Amniotic epithelial cell (primary cell): ENCODE results near the gene EPS8L2.

Source experiments
- DNase-seq: peaks from one replicate; pipeline ENCODE4 v3.0.0-alpha.2; 2010; ENCODE audit warnings: low read depth

Gene EPS8L2

DNA sequence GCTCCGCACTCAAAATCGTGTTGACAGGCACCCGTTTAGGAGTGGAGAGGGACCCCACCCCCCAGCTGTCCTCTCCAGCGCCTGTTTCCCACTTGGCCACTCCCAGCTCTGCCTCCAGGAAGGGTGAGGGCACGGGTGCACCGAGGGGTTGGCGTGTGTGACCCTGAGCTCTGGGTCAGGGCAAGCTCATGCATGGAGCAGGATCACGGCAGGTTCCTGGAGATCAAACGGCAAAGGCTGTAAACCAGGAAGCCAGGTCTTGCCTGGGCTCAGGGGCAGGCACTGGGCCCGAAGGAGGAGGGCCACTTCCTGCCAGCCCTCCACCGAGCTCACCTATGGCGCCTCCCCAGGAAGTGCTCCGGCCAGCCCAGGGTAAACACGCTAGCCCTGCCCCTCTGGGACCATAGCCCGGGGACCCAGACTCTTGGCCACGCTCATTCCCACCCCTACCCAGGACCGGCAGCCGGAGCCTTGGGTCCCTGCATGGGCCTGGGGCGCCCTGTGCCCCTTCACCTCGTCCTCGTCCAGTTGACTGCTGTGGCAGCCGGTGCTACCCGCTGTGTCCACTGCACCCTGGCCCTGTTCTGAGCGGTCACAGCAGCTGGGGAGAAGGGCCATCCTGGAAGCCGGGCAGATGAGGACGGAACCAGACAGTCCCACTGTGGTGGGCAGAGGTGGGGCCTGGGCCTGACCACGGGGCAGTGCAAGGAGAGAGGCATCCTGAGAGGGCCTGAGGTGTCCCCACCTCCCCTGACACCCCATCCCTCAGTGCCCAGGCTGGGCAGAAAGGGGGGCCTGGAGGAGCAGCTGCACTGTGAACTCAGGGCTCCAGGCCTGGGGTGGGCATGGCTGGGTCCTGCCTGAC lies 1.0 kb upstream of the EPS8L2 start:
- no peak for DNase-seq

DNA sequence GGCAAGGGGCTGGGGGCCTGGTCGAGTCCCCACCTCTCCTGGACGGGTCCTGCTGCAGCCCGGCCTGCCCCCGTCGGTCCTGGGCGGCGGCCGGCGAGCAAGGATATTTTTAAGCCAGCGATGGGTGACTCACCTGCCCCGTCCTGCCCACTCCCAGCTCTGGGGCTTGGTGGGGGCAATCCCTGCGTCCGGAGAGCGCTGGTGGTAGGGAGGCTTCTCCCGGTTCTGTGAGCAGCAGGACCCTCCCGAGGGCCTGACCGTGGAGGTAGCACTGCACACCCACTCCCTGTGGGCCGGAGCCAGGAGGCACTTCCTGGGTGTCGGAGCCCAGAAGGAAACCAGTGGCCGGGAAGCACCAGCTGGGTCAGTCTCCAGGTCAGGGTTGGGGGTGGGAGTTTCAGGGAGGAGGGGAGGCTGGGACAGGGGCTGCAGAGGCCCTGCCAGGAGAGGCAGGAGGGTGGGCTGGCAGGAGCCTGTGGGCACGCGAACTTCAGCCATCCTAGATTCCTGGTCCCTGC lies 467 bp downstream of the EPS8L2 start:
- DNase-seq: no peak

DNA sequence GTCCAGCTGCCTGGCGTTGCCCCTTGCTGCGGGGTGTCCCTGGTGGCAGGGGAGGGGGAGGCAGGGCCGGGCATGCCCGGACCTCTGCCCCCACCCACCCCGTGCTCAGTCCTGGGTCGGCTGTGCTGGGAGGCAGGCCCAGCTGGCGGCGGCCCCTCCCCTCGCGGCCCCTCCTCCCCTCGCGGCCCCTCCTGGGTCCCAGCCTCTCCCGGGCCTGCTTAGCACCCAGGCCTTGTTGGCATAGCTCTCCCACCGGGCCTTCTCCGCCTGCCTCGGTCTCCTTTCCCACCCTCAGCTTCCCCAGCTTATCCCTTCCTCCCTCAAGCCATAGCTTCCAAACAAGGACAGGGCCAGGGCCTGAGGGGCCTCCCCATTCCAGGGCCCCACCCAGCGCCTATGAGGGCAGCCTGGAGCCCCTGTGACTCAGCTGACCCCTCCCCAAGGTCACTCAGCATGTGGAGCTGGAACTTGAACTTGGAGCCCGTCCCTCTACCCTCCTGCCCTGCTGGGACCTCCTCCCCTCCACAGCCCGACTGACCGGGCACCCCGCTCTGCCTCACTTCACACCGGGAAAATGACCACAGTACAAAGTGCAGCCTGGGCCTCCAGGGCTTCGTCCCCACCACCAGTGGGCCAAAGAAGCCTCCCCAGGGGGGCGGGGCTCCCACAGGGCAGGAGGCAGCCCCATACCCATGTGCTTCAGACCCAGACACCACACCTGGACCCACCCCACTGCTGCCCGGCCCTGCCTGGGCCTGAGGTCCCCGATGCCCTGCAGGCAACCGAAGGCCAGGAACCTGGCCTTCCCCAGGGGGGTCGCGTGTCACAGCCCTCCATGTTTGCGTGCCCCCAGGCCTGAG lies 1.2 kb downstream of the EPS8L2 start:
- no peak for DNase-seq

DNA sequence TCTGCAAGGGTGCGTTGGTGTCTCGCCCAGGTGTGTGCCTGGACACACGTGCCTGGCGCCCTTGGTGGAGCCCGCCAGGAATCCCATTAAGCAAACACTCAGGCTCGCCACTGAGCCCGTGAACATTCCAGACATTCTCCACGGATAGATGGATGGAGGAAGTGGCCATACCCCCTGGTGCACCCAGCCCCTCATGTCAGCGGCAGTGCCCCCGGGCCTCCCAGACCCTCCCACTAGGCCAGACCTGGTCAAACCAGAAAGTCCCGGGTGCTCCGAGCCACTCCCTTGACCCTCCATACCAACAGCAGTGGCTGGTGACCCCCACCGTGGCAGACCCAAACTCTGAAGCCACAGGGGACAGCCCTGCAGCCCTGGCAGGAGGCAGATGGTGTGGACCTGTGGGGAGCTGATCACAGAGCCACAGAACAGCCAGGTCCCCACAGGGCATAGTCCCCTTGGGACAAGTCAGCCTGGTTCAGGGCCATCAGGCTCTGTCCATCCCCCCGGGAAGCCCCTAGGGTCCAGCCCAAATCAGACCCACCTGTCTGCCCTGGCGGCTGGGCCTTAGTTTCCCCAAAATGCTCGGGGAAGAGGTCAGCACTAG lies 1.9 kb downstream of the EPS8L2 start:
- DNase-seq: no peak

DNA sequence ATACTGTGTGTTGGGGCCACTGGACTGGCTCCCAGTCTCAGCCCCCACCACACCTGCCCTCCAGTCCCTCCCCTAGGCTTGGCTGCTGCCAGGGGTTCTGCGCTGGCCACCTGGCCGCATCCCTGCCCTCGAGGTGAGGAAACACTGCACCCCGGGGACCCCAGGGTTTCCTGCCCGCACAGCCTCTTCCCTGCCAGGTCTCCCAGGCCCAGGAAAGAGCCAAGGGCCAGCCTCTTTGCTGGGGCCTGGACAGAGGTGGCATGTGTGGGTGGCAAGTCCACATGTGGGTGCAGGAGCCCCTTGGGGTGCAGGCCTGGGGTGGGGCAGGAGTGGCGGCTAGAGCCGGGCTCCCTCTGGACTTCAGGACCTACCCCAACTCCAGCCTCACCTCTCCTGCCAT lies 2.5 kb downstream of the EPS8L2 start:
- no peak for DNase-seq

DNA sequence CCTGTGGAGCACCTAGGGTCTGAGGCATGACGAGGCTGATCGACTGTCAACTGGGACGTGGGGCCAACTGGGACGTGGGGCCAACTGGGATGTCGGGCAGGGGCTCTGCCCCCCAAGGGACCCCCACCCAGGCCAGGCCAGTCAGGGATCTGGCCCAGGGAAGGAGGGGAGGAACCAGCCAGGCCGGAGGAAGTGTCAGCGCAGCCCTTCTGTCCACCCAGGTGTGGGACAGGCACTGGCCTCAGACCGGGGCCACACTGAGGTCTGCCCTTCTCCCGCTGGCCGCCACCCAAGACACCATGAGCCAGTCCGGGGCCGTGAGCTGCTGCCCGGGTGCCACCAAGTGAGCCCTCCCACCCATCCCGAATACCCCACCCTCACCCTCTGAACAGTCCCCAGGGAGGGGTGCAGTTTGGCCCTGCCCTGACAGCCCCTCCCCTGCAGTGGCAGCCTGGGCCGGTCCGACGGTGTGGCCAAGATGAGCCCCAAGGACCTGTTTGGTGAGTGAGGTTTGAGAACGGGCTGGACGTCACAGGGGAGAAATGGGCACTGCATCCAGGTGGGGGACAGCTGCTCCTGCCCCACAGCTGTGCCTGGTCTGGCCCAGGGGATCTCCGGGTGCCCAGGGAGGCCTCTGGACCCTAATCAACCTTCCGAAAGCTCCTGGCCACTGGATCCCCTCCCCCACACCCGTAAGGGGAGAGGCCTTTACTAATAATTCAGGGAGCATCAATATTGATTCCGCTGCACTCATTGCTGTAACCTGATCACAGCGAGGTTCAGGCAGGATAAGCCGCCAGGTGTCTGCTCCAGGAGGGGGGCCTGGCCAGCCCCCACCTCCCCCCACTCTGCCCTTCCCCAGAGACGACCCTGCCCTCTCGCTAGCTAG lies 3.3 kb downstream of the EPS8L2 start:
- no peak for DNase-seq

DNA sequence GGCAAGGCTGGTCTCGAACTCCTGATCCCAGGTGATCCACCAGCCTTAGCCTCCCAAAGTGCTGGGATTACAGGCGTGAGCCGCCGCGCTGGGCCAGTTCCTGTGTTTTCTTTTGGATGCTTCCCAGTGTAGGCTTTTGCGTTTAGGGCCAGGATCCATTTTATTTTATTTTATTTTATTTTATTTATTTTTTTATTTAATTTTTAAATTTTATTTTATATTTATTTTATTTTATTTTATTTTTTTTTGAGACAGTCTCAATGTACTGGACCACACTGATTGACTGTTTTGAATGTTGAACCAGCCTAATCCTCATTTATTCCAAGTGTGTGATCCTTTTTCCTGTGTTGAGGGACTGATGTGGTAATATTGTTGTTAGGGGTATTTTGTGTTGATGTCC lies 8.4 kb downstream of the EPS8L2 start:
- DNase-seq: no peak

DNA sequence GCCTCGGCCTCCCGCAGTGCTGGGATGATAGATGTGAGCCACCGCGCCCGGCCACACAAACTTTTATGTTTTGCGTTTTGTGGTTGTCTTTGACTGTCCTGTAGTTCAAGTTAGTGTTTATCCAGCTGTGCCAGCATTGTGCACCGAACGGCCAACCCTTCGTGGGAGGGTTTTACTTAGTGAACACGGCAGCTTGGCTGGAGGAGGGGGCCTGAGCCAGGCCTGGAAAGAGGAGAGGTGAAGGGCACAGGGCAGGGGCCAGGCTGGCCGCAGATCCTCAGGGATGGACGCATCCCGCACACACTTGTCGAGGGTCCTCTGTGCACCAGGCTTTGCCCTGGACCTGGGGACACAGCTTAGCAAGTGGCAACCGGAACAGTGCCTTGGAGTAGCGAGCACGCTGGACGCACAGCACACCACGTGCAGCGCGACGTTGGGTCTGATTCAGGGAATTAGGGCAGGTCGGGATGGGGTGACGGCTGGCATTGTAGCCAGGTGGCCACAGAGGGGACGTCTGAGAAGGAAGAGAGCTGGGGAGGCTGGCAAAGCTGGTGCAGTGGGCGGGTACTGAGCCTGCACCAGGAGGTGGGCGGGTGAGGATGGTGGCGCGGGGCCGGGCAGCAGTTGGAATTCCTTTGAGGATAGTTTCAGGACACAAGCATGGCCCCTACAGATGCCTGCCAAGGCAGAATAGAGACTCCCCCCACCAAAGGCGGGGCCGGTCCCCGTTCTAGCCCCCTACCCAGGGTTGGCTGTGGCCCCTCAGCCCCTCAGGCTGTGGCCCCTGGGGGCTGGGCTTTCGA lies 13.4 kb downstream of the EPS8L2 start:
- DNase-seq: no peak

DNA sequence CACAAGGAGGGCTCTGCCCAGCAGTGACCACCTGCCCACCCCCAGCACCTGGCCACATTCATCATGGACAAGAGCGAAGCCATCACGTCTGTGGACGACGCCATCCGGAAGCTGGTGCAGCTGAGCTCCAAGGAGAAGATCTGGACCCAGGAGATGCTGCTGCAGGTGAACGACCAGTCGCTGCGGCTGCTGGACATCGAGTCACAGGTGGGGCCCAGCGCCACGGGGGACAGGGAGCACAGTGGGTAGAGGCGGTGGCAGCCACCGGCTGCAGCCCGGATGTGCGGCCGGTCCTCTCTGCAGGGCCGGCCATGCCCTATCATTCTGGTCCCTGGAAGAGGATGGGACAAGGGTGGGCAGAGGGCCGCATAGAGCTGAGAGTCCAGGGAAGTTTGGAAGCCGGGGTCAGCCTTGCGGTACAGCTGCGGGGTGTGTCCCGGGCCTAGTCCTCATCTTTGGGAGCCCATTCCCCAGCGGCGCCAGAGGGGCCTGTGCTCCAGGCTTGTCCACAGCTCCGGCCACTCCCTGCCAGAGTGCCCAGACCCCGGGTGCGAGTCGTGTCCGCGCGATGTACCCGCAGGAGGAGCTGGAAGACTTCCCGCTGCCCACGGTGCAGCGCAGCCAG lies 14.1 kb downstream of the EPS8L2 start:
- no peak for DNase-seq

DNA sequence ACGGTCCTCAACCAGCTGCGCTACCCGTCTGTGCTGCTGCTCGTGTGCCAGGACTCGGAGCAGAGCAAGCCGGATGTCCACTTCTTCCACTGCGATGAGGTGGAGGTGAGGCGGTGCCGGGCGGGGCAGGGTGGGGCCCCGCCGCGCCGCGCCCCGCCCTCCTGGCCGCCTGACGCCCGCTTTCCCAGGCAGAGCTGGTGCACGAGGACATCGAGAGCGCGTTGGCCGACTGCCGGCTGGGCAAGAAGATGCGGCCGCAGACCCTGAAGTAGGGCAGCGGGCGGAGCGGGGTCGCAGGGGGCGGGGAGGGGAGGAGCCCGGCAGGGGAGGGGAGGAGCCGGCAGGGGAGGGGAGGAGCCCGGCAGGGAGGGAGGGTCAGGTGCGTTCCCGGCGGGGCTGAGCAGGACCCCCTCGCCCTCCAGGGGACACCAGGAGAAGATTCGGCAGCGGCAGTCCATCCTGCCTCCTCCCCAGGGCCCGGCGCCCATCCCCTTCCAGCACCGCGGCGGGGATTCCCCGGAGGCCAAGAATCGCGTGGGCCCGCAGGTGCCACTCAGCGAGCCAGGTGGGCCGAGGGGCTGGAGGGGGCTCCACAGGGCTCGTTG lies 14.7 kb downstream of the EPS8L2 start:
- no peak for DNase-seq

DNA sequence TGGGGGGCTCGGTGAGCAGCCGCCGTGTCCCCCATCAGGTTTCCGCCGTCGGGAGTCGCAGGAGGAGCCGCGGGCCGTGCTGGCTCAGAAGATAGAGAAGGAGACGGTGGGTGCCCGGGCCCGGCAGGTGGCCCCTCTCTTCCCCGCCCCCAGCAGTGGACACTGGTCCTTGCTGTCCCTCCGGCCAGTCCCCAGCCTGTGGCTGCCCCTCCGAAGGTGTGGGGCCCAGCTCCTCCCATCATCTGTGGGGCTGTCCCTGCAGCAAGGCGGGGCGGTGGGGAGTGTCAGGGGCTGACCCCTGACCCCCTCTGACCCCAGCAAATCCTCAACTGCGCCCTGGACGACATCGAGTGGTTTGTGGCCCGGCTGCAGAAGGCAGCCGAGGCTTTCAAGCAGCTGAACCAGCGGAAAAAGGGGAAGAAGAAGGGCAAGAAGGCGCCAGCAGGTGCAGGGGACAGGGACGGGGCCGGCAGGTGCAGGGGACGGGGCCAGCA lies 15.3 kb downstream of the EPS8L2 start:
- DNase-seq: no peak

DNA sequence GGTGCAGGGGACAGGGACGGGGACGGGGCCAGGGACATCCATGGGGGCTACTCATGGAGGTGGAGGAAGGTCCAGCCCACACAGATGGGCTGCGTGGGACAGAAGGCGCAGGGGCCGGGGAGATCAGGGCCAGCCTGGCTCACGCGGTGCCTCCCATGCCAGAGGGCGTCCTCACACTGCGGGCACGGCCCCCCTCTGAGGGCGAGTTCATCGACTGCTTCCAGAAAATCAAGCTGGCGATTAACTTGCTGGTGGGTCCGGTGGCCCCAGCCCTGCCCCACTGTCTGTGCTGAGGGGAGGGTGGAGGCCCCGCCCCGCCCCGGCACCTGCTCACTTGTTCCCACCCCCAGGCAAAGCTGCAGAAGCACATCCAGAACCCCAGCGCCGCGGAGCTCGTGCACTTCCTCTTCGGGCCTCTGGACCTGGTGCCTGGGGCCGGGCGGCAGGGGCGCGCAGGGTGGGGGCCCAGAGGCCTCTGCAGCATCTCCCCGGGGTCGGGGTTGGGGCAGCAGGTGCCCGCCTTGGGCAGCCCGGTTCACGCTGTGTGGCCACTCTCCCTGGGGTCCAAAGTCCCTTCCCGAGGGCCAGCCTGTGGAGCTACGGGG lies 15.8 kb downstream of the EPS8L2 start:
- DNase-seq: no peak

DNA sequence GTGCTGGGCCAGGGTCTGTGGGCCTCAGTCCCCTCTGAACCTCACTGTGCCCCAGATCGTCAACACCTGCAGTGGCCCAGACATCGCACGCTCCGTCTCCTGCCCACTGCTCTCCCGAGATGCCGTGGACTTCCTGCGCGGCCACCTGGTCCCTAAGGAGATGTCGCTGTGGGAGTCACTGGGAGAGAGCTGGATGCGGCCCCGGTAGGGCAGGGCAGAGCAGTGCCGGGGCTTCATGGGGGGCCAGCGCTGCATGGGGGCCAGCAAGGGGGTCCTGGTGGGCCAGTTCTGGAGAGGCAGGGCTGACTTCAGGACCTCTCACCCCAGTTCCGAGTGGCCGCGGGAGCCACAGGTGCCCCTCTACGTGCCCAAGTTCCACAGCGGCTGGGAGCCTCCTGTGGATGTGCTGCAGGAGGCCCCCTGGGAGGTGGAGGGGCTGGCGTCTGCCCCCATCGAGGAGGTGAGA lies 16.3 kb downstream of the EPS8L2 start:
- no peak for DNase-seq

DNA sequence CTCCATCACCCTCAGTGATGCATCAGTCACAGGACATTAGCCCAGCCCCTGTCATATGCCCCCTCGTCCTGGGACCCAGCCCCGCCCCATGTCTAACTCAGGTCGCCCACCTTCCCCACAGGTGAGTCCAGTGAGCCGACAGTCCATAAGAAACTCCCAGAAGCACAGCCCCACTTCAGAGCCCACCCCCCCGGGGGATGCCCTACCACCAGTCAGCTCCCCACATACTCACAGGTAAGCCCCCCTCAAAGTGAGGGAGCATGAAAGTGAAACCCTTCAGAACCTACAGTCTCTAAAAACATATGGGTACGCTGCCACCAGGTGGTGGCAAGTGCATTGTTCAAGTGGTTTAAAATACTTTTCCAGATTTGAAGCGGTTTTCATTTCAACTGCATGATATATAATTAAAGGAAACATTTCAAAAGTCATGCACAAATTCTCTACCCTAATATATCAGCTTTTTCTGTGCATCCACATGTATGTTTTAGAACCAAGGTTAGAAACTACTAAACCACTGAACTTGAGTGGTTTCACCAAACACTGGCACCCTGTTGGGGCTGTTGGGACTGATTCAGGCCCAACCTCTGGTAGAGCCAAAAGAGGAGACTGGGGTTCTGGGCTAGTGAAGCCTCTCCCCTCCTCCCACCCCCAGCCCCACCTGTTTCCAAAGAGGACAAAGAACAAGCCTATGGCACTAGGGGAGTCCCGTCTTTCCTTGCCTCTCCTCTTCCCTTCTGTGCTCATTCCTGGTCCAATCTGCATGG lies 17.3 kb downstream of the EPS8L2 start:
- DNase-seq: peak; percentile 57

DNA sequence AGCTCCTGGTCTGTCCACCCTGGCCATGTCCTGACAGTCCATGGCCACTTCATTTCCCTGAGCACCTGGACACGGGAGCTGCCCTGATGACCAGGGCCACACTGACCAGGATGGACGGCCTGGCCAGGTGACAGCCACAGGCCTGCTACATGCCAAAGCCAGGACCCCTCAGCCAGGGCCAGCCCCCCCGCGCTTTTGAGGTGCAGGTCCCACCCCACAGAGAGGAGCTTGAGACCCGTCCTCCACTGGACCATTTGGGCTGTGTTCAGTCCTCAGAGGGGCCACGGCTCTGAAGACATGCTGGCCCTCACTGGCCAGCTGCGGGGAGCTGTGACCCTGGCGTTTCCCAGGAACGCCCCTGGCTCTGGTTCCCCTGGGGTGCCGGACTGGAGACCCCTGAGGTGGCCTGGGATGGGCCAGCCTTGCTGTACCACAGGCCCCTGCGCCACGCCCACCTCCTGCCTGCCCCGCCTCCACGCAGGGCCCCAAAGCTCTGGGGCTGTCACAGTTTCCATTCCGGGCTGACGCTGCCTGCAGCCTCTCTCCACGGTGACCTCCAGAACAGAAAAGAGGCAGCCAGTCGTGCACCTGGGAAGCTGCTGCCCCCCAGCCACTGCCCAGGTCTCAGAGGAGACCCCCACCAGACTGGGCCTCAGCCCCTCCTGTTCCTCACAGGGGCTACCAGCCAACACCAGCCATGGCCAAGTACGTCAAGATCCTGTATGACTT lies 18.2 kb downstream of the EPS8L2 start:
- no peak for DNase-seq

DNA sequence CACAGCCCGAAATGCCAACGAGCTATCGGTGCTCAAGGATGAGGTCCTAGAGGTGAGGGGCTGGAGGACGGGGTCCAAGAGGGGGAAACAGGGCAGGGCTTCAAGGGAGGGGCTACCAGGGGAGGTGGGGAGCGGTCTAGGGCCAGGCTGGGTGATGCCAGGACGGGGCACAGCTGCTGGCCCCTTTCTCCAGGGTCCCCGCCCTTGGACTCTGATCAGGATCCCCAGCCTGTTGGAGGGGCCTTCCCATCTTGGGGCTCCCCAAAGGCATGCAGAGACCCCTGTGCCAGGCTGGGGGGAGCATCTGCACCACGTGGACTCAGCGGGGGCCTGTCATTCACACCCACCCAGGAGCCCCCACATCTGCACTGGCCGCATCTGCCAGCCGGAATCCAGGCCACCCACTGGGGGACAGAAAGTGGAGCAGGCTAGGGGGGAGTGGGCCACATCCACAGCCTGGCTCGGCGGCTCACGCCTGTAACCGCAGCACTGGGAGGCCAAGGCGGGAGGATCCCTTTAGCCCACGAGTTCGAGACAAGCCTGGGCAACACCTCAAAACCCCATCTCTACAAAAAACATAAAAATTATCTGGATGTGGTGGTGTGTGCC lies 18.9 kb downstream of the EPS8L2 start:
- DNase-seq: no peak

DNA sequence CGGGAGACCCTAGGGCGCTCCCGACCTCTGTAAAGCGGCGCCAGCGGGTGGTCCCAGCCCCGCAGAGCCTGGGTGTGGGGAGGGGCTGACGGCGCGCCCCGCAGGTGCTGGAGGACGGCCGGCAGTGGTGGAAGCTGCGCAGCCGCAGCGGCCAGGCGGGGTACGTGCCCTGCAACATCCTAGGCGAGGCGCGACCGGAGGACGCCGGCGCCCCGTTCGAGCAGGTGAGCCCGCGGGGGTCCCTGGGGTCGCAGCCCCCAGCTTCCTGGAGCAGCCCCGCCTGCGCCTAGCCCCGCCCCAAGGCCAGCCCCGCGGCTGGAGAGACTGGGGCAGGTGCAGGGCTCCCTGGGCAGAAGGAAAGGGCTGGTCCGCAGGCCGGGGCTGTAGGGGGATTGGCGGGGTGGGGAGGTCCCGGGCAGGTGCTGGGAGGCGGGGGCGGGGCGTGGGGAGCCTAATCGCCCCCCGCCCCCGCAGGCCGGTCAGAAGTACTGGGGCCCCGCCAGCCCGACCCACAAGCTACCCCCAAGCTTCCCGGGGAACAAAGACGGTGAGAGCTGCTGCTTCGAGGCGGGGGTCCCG lies 19.7 kb downstream of the EPS8L2 start:
- DNase-seq: no peak
